Neural progenitor cell (in vitro differentiated cells): ENCODE measurements around the gene SRGAP3. TPM values are rescaled to one million over a fixed set of nuclear protein-coding genes. Genes with fewer than 3 reads are reported as not detected.

Source experiments
- DNase-seq: peaks from one replicate; pipeline ENCODE4 v3.0.0-alpha.2; 2016; ENCODE audit warnings: low spot score
- H2AFZ ChIP-seq: fragments of 200-600 bp; sonication (generic); replicated peaks from 2 replicates; pipeline ENCODE4 v1.6.1; 2016; ENCODE audit warnings: antibody characterized with exemption
- H3F3A ChIP-seq: fragments of 200-600 bp; sonication (generic); 2 replicates; pipeline ENCODE4 v1.6.1; 2016; ENCODE audit warnings: antibody characterized with exemption, low read depth
- H3K27ac ChIP-seq: fragments of 200-600 bp; sonication (generic); 2 replicates; pipeline ENCODE4 v1.5.1; 2016; ENCODE audit warnings: mild to moderate bottlenecking
- H3K27me3 ChIP-seq: fragments of 200-600 bp; sonication (generic); 2 replicates; pipeline ENCODE4 v1.6.1; 2016; ENCODE audit warnings: mild to moderate bottlenecking, moderate library complexity
- H3K36me3 ChIP-seq: fragments of 200-600 bp; sonication (generic); 2 replicates; pipeline ENCODE4 v1.5.1; 2016
- H3K4me1 ChIP-seq: fragments of 200-600 bp; sonication (generic); 2 replicates; pipeline ENCODE4 v1.6.1; 2016; ENCODE audit warnings: mixed run types
- H3K4me2 ChIP-seq: fragments of 200-600 bp; sonication (generic); 2 replicates; pipeline ENCODE4 v1.6.1; 2016
- H3K4me3 ChIP-seq: fragments of 200-600 bp; sonication (generic); 2 replicates; pipeline ENCODE4 v1.5.1; 2016
- H3K79me2 ChIP-seq: fragments of 200-600 bp; sonication (generic); 2 replicates; pipeline ENCODE4 v1.6.1; 2016; ENCODE audit warnings: low read depth
- H3K9ac ChIP-seq: fragments of 200-600 bp; sonication (generic); 2 replicates; pipeline ENCODE4 v1.6.1; 2016
- H3K9me3 ChIP-seq: fragments of 200-600 bp; sonication (generic); 2 replicates; pipeline ENCODE4 v1.5.1; 2016; ENCODE audit warnings: low read depth
- H4K20me1 ChIP-seq: fragments of 200-600 bp; sonication (generic); 2 replicates; pipeline ENCODE4 v1.6.1; 2016; ENCODE audit warnings: low read depth
- H3K27ac Mint-ChIP-seq: 3 replicates; pipeline ENCODE4 v1.8.0; 2021; ENCODE audit warnings: mixed read lengths
- H3K27me3 Mint-ChIP-seq: 2 replicates; pipeline ENCODE4 v1.8.0; 2022; ENCODE audit warnings: low read depth, mild to moderate bottlenecking, inconsistent platforms, moderate library complexity, mixed read lengths; ENCODE audit not compliant: insufficient read depth
- H3K36me3 Mint-ChIP-seq: 3 replicates; pipeline ENCODE4 v1.8.0; 2021; ENCODE audit warnings: mixed read lengths
- H3K4me1 Mint-ChIP-seq: 3 replicates; pipeline ENCODE4 v1.8.0; 2021; ENCODE audit warnings: mixed read lengths
- H3K4me3 Mint-ChIP-seq: 3 replicates; pipeline ENCODE4 v1.8.0; 2021; ENCODE audit warnings: mild to moderate bottlenecking, moderate library complexity, mixed read lengths
- H3K9me3 Mint-ChIP-seq: 3 replicates; pipeline ENCODE4 v1.8.0; 2020; ENCODE audit warnings: mixed read lengths
- CTCF ChIP-seq: fragments of 200-600 bp; sonication (generic); IDR thresholded peaks from 2 replicates; pipeline ENCODE4 v1.5.1; 2017; ENCODE audit warnings: antibody characterized with exemption, mild to moderate bottlenecking
- EZH2 ChIP-seq: fragments of 200-600 bp; sonication (generic); IDR thresholded peaks from 2 replicates; pipeline ENCODE4 v1.6.1; 2017; ENCODE audit warnings: antibody characterized with exemption, mild to moderate bottlenecking, moderate library complexity
- EZH2phosphoT487 ChIP-seq: fragments of 200-600 bp; sonication (generic); IDR thresholded peaks from 2 replicates; pipeline ENCODE4 v1.6.1; 2017; ENCODE audit warnings: antibody characterized with exemption
- total RNA-seq: library from RNA; depleted of rRNA; stranded (reverse); fragments of >200 nt; gene quantifications from 2 replicates; pipeline ENCODE4 v1.2.3, GENCODE V29; 2015; ENCODE audit warnings: low replicate concordance

Gene SRGAP3
- total RNA-seq, 1 donor from 2014 or later: 59.3 TPM

DNA sequence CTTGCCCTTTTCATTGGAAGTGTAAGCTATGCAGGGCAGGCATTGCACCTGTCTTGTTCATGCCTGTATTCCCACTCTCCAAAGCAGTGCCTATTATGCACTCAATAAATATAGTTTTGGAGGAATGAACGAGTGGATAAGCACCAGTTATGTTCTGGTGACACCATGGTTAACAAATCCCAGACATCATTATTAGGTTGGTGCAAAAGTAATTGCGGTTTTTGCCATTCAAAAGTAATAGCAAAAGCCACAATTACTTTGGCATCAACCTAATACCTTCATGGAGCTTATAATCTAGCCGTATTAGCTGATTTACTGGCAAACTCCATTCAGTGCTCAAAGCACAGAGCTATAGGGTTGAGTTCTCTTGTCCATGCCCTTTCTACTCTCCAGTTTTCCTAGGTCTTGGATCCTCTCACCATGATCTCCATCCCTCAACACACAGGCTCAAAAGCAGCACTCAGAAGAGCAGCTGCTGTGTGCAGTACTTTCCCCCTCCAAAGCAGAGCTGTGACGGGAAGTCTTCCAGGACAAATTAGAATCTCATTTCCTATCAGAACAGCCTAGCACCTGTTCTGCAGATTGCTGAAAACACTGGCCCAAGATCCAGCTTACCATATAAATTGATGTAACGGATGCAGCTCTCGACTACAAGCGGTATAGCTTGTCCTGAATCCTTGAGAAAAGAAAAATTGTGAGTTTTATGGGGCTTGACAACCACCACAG lies 223.0 kb downstream of the SRGAP3 start:
- Mint-ChIP-seq H3K4me1 (peaks cover 17% of the 10 kb centered on the region), H3K4me3 (no peak overlapping the region), H3K27me3 (peaks cover 2% of the 10 kb centered on the region), H3K27ac (peak overlapping the region; percentile 24), H3K9me3 (no peaks in the 10 kb centered on the region), H3K36me3 (peaks cover 39% of the 10 kb centered on the region)
- no peaks in the 10 kb centered on the region for H4K20me1 ChIP-seq
- peaks cover 2% of the 10 kb centered on the region for H3F3A ChIP-seq
- no peaks in the 10 kb centered on the region for H3K79me2 ChIP-seq
- H3K27me3 ChIP-seq: no peaks in the 10 kb centered on the region
- no peak overlapping the region for H3K27ac ChIP-seq
- H3K4me1 ChIP-seq: peaks cover 5% of the 10 kb centered on the region
- no peaks in the 10 kb centered on the region for H3K9me3 ChIP-seq
- no peaks in the 10 kb centered on the region for H3K36me3 ChIP-seq
- no peak for DNase-seq
- no peak for TF ChIP-seq CTCF
- TF ChIP-seq EZH2phosphoT487: no peak
- no peak for TF ChIP-seq EZH2
- H3K4me3 ChIP-seq: no peak overlapping the region
- no peak overlapping the region for H3K9ac ChIP-seq
- H3K4me2 ChIP-seq: no peak overlapping the region
- no peak overlapping the region for H2AFZ ChIP-seq

- H3K27ac ChIP-seq: no peak overlapping the region
- H3K27me3 Mint-ChIP-seq: peaks cover 3% of the 10 kb centered on the region
Measured at GRCh38 chr3:9024341-9024740, 225.1 kb downstream of the SRGAP3 start.

DNA sequence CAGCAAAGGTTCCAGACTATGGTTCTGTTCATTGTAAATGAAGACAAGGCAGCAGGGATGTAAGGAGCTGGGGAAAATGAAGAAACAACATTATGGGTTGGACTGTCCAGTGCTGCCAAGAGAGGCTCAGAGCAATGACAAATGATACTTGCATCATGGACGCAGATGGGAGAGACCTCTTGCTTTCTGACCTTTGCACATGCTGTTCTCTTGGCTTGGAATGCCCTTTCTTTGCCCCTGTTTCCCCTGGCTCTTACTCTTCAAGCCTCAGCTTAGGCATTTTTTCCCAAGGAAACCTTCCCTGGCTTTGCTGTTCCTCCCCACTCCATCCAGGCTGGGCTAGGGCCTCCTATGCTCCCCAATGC lies 226.2 kb downstream of the SRGAP3 start:
- H3K9me3 ChIP-seq: no peaks in the 10 kb centered on the region
- no peaks in the 10 kb centered on the region for H3K27me3 ChIP-seq
- Mint-ChIP-seq H3K27me3 (peaks cover 2% of the 10 kb centered on the region), H3K27ac (peak overlapping the region; percentile 32), H3K4me3 (peak overlapping the region; percentile 25), H3K36me3 (peaks cover 47% of the 10 kb centered on the region), H3K4me1 (peaks cover 29% of the 10 kb centered on the region), H3K9me3 (no peaks in the 10 kb centered on the region)
- no peak overlapping the region for H2AFZ ChIP-seq
- H3K4me1 ChIP-seq: peaks cover 28% of the 10 kb centered on the region
- peaks cover 12% of the 10 kb centered on the region for H3F3A ChIP-seq
- H3K4me2 ChIP-seq: no peak overlapping the region
- no peaks in the 10 kb centered on the region for H3K36me3 ChIP-seq
- no peaks in the 10 kb centered on the region for H4K20me1 ChIP-seq
- no peak for DNase-seq
- no peak overlapping the region for H3K9ac ChIP-seq
- no peak overlapping the region for H3K4me3 ChIP-seq
- no peaks in the 10 kb centered on the region for H3K79me2 ChIP-seq
- no peak overlapping the region for H3K27ac ChIP-seq
- TF ChIP-seq EZH2: no peak

More at GRCh38 chr3:9024341-9024740, 225.1 kb downstream of the SRGAP3 start:
- H3K27ac Mint-ChIP-seq: no peak overlapping the region
- H3K4me3 Mint-ChIP-seq: no peak overlapping the region
- H3F3A ChIP-seq: peaks cover 12% of the 10 kb centered on the region
- H3K36me3 ChIP-seq: no peaks in the 10 kb centered on the region
- H3K4me2 ChIP-seq: no peak overlapping the region
- no peaks in the 10 kb centered on the region for H3K79me2 ChIP-seq
- H3K9me3 ChIP-seq: no peaks in the 10 kb centered on the region
- no peak for TF ChIP-seq EZH2
- TF ChIP-seq EZH2phosphoT487: no peak
- no peak for TF ChIP-seq CTCF
- H3K9ac ChIP-seq: no peak overlapping the region
- H3K4me1 Mint-ChIP-seq: peaks cover 26% of the 10 kb centered on the region
- DNase-seq: no peak
- H2AFZ ChIP-seq: no peak overlapping the region
- no peaks in the 10 kb centered on the region for H4K20me1 ChIP-seq
- H3K36me3 Mint-ChIP-seq: peaks cover 43% of the 10 kb centered on the region
- peaks cover 23% of the 10 kb centered on the region for H3K4me1 ChIP-seq
- H3K9me3 Mint-ChIP-seq: no peaks in the 10 kb centered on the region
- H3K4me3 ChIP-seq: no peak overlapping the region
- H3K27me3 ChIP-seq: no peaks in the 10 kb centered on the region
